GM08714 (cell line): ENCODE data around the gene VWF.
"Not testable (repeated sequence)": the region's sequence is repeated elsewhere in the genome, so short reads cannot be mapped to it uniquely, and the experiment has no call there.

Experiments
- H3K4me3 ChIP-seq: fragments of 200-500 bp; sonication (Bioruptor generic); 2 replicates; pipeline ENCODE4 v1.5.1; 2014; ENCODE audit warnings: mild to moderate bottlenecking, low read length, inconsistent platforms
- ZNF274 ChIP-seq: IDR thresholded peaks from 2 replicates; pipeline ENCODE4 v1.6.1; 2012; ENCODE audit warnings: mild to moderate bottlenecking, low read depth, low read length

Gene VWF

GRCh38 chr12:6018265-6018664 lies 106.2 kb downstream of the VWF start:
- TF ChIP-seq ZNF274: no peak
- H3K4me3 ChIP-seq: no peak overlapping the region

GRCh38 chr12:6016756-6017155 lies 107.7 kb downstream of the VWF start:
- no peak for TF ChIP-seq ZNF274
- H3K4me3 ChIP-seq: no peak overlapping the region

- H3K4me3 ChIP-seq: not testable (repeated sequence)
Measured at GRCh38 chr12:6016004-6016403, 108.5 kb downstream of the VWF start.

GRCh38 chr12:6015271-6015670 lies 109.2 kb downstream of the VWF start:
- not testable (repeated sequence) for H3K4me3 ChIP-seq

DNA sequence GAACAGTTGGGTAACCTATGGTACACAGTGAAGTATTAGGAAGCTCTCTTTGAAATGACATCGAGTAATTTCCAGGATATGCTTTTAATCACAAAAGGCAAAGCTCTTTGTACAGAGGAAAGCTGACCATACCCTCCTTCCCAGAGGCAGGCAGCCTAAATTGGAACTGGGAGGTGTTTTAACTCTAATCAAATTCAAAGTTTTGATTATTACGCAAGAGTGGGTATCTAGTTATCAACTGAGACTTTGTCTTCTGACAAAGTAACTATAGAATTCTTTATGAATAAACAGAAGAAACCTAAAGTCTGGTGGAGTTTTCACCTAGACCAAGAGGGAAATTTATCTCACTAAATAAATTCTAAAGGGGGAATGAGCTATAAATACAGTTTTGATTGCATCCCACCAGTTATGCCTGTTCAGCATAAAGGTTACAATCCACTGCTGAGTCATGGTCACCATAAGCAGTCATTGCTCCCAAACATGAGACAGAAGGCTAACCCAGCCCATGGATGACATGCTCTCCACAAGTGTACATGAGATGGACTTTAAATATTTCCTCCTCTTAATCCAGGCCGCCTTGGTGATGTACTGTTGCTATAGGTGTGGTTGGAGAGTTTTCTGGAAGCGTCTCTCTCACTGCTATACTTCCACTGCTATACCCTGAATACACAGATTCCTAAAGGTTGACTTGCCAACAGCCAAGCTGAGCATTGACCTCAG lies 113.7 kb downstream of the VWF start:
- H3K4me3 ChIP-seq: not testable (repeated sequence)

GRCh38 chr12:5997260-5997659 lies 127.2 kb downstream of the VWF start:
- H3K4me3 ChIP-seq: no peak overlapping the region
- no peak for TF ChIP-seq ZNF274

DNA sequence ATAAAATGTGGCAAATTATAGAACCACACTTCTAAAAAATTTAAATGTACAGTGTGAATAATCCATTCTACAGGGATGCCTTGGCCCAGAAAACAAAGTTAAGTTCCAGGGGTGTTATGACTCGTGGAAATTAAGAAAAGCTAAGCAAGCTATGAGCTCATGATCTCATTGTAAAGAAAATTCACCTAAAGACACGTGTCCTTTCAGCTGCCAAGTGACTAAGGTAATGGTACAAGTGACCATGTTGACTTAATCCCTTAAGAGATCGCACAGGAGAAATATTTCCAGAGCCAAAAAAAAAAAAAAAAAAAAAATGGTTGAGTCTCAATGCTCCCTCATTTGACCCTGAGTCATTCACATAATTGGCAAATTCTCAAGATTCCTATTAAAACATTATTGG lies 128.0 kb downstream of the VWF start:
- H3K4me3 ChIP-seq: no peak overlapping the region
- TF ChIP-seq ZNF274: no peak

DNA sequence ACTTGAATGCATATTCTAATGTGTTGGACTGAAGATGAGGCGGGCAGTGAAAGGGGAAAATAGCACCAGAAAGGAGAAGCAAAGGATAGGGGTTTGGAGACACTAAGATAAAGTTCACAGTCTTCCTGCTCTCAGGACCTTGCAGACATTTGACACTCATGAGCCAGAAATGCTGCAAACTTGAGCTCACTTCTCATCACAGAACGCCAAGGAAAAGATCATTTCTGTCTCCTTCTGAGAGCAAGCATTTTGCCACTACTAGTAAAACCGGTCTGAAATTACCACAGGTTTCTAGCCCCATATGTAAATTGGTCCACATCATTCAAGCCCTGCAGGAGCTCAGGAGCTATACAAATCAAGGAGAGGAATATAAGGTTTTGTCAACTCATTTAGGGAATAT lies 134.8 kb downstream of the VWF start:
- no peak for TF ChIP-seq ZNF274
- no peak overlapping the region for H3K4me3 ChIP-seq

- TF ChIP-seq ZNF274: no peak
- H3K4me3 ChIP-seq: no peak overlapping the region
Measured at GRCh38 chr12:5988659-5989116, 135.8 kb downstream of the VWF start.

- H3K4me3 ChIP-seq: no peak overlapping the region
Measured at GRCh38 chr12:5988088-5988487, 136.4 kb downstream of the VWF start.

GRCh38 chr12:5987573-5987972 lies 136.9 kb downstream of the VWF start:
- no peak overlapping the region for H3K4me3 ChIP-seq
- TF ChIP-seq ZNF274: no peak

More at GRCh38 chr12:5988088-5988487, 136.4 kb downstream of the VWF start:
- TF ChIP-seq ZNF274: no peak

DNA sequence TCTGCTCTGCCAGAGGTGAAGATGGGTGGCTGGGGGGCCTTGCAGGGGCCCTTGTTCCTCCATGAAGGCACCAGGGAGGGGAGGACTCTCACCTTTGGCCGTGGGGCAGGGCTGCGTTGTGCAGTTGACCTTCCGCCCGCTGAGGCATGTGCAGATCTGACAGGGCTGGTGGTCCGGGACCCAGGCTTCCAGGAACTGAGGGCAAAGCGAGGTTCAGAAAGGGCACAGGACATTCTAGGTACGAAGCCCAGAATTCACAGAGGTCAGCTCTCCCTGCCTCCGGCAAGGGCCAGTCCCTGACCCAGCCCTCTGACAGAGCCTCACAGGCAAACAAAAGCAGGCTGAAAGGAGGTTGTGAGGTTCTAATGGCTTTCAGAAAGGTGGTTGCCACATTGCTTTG lies 139.0 kb downstream of the VWF start:
- no peak for TF ChIP-seq ZNF274
- H3K4me3 ChIP-seq: no peak overlapping the region

- H3K4me3 ChIP-seq: no peak overlapping the region
- TF ChIP-seq ZNF274: no peak
Measured at GRCh38 chr12:5984873-5985272, 139.6 kb downstream of the VWF start.

GRCh38 chr12:5982106-5982505 lies 142.4 kb downstream of the VWF start:
- no peak for TF ChIP-seq ZNF274
- no peak overlapping the region for H3K4me3 ChIP-seq

- no peak overlapping the region for H3K4me3 ChIP-seq
- no peak for TF ChIP-seq ZNF274
Measured at GRCh38 chr12:5977556-5977955, 146.9 kb downstream of the VWF start.

GRCh38 chr12:5976711-5977110 lies 147.8 kb downstream of the VWF start:
- no peak for TF ChIP-seq ZNF274
- no peak overlapping the region for H3K4me3 ChIP-seq
